ENCODE data around the gene EFCAB12.
"Not testable (repeated sequence)": the region's sequence is repeated elsewhere in the genome, so short reads cannot be mapped to it uniquely, and the experiment has no call there.

The EFCAB12 gene

DNA sequence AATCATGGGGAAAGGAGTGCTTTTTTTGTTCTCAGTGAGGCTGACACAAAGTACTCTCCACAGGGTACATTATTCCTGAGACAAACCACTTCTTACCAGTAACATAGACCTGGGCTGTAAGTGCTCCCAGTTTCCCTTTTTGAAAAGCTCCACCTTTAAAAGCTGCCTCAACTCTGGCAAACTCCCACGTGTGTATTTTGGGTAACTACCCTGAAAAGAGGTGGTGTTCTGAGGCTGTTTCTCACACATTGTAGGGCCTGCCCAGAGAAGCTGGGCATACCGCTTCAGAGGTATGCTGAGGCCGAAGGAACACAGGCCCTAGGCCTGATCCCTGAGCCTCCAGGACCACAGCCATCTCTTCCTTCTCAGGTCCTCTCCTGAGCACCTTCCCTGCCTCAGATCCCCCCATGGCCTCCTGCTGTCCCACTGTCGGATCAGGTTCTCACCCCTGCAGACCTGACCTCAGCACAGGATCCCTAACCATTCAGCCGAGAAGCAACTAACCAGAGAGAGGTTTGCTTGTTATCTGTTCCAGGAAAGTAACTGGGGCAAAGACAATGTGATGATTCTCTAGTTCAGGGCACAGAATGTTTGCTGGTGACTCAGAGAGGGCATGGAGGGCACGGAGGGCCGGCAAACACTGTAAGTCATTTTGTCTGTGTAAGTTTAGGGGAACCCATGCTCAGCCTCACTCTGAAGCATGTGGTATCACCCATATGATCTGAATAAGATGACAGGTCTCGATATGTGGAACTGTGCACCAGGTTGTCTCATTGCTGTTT is 36.1 kb downstream of the EFCAB12 start:
- H3K27me3 ChIP-seq (ENCODE audit: control insufficient read depth in 1 of 2, insufficient read depth in 1 of 2, low read length in 2 of 2); H3K4ac ChIP-seq (ENCODE audit: low read depth in 1 of 2, low read length in 2 of 2); H2AFZ ChIP-seq (ENCODE audit: low read depth, low read length); H4K91ac ChIP-seq (ENCODE audit: low read length); H3K9me3 ChIP-seq (ENCODE audit: control insufficient read depth, low read length); H2AK5ac ChIP-seq (ENCODE audit: low read length, severe bottlenecking); H3K4me3 ChIP-seq (ENCODE audit: insufficient read depth in 1 of 2, low read depth in 1 of 2, low read length in 2 of 2); H3K4me2 ChIP-seq (ENCODE audit: low read length, poor library complexity, severe bottlenecking); H3K23ac ChIP-seq (ENCODE audit: low read length in 2 of 2); H2BK5ac ChIP-seq (ENCODE audit: low read depth, low read length, poor library complexity, severe bottlenecking); DNase-seq; H3K9ac ChIP-seq (ENCODE audit: low read length); H4K8ac ChIP-seq (ENCODE audit: low read length); H3K18ac ChIP-seq (ENCODE audit: low read depth in 1 of 2, low read length in 2 of 2); H2BK120ac ChIP-seq (ENCODE audit: low read depth, low read length); H2BK12ac ChIP-seq (ENCODE audit: low read length in 2 of 2); H2BK15ac ChIP-seq (ENCODE audit: low read depth, poor library complexity, severe bottlenecking): not testable (repeated sequence)
- Histone ChIP-seq H3K27ac (ENCODE audit: low read length, poor library complexity, severe bottlenecking) (peak overlapping the region; percentile 26), H3K14ac (ENCODE audit: low read length in 2 of 2) (peak overlapping the region in 1 of 2 experiments; percentile 22), H3K4me1 (ENCODE audit: control insufficient read depth, insufficient read depth, low read depth, low read length) (peaks cover 23% of the 10 kb centered on the region), H3K36me3 (ENCODE audit: control insufficient read depth in 1 of 2, insufficient read depth in 2 of 2, low read depth in 1 of 2, low read length in 2 of 2) (peaks cover 46 to 57% of the 10 kb centered on the region in 2 experiments), H3K79me1 (replicated peaks; ENCODE audit: low read length, poor library complexity, severe bottlenecking) (peaks cover 13% of the 10 kb centered on the region)
- WGBS, result 84% methylated on average over 5 of the region's 8 CpGs

GRCh38 chr3:129391583-129391982 is 36.9 kb downstream of the EFCAB12 start:
- not testable (repeated sequence) for H2AFZ ChIP-seq (ENCODE audit: low read depth, low read length); DNase-seq; H3K27me3 ChIP-seq (ENCODE audit: control insufficient read depth in 1 of 2, insufficient read depth in 1 of 2, low read length in 2 of 2); H4K91ac ChIP-seq (ENCODE audit: low read length); H3K9ac ChIP-seq (ENCODE audit: low read length); H2BK120ac ChIP-seq (ENCODE audit: low read depth, low read length); H4K8ac ChIP-seq (ENCODE audit: low read length); H3K23ac ChIP-seq (ENCODE audit: low read length in 2 of 2); H3K4me2 ChIP-seq (ENCODE audit: low read length, poor library complexity, severe bottlenecking); H3K4me3 ChIP-seq (ENCODE audit: insufficient read depth in 1 of 2, low read depth in 1 of 2, low read length in 2 of 2); H3K14ac ChIP-seq (ENCODE audit: low read length in 2 of 2); H2BK12ac ChIP-seq (ENCODE audit: low read length in 2 of 2); H3K18ac ChIP-seq (ENCODE audit: low read depth in 1 of 2, low read length in 2 of 2); H3K4ac ChIP-seq (ENCODE audit: low read depth in 1 of 2, low read length in 2 of 2); H3K27ac ChIP-seq (ENCODE audit: low read length, poor library complexity, severe bottlenecking); H2BK5ac ChIP-seq (ENCODE audit: low read depth, low read length, poor library complexity, severe bottlenecking); H3K9me3 ChIP-seq (ENCODE audit: control insufficient read depth, low read length); H2BK15ac ChIP-seq (ENCODE audit: low read depth, poor library complexity, severe bottlenecking)
- Histone ChIP-seq H3K4me1 (ENCODE audit: control insufficient read depth, insufficient read depth, low read depth, low read length) (peaks cover 22% of the 10 kb centered on the region), H3K79me1 (replicated peaks; ENCODE audit: low read length, poor library complexity, severe bottlenecking) (peaks cover 16% of the 10 kb centered on the region), H2AK5ac (ENCODE audit: low read length, severe bottlenecking) (peak overlapping the region; percentile 84), H3K36me3 (ENCODE audit: control insufficient read depth in 1 of 2, insufficient read depth in 2 of 2, low read depth in 1 of 2, low read length in 2 of 2) (peaks cover 51 to 57% of the 10 kb centered on the region in 2 experiments)
- 100% methylated on average over 3 of the region's 4 CpGs for WGBS

DNA sequence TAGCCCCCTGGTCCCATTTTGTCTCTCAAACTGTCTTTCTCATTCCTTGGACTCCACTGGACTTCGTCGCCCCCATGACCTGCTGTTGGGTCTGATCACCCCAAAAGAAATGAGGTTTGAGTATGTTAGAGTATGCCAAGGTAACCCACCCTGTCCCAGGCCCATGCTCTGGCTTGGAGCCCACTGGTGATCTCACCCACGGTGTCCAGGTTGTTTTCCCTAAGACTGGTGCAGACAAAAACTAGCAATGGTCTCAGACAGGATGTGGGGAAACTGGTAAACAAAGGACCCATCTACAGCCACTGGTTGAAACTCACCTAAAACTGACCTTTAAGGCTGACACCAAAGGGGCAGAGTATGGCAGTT is 38.9 kb downstream of the EFCAB12 start:
- no peaks in the 10 kb centered on the region for H3K27me3 ChIP-seq (ENCODE audit: control insufficient read depth in 1 of 2, insufficient read depth in 1 of 2, low read length in 2 of 2)
- H3K9me3 ChIP-seq (ENCODE audit: control insufficient read depth, low read length), result no peaks in the 10 kb centered on the region
- no peak overlapping the region for H3K4me3 ChIP-seq (ENCODE audit: insufficient read depth in 1 of 2, low read depth in 1 of 2, low read length in 2 of 2)
- peak overlapping the region; percentile 61 to 72 for H2BK12ac ChIP-seq (ENCODE audit: low read length in 2 of 2)
- H2AFZ ChIP-seq (ENCODE audit: low read depth, low read length), result no peak overlapping the region
- DNase-seq, result peak; percentile 10
- H3K79me1 ChIP-seq (replicated peaks; ENCODE audit: low read length, poor library complexity, severe bottlenecking), result peaks cover 20% of the 10 kb centered on the region
- peaks cover 18% of the 10 kb centered on the region for H3K4me1 ChIP-seq (ENCODE audit: control insufficient read depth, insufficient read depth, low read depth, low read length)
- H2BK5ac ChIP-seq (ENCODE audit: low read depth, low read length, poor library complexity, severe bottlenecking), result no peak overlapping the region
- H2BK120ac ChIP-seq (ENCODE audit: low read depth, low read length), result no peak overlapping the region
- peak overlapping the region; percentile 62 for H3K9ac ChIP-seq (ENCODE audit: low read length)
- no peak overlapping the region for H3K4me2 ChIP-seq (ENCODE audit: low read length, poor library complexity, severe bottlenecking)
- no peak overlapping the region for H4K8ac ChIP-seq (ENCODE audit: low read length)
- 58% methylated on average over 3 of the region's 3 CpGs for WGBS
- H3K23ac ChIP-seq (ENCODE audit: low read length in 2 of 2), result no peak overlapping the region
- peak overlapping the region in 1 of 2 experiments; percentile 80 for H3K18ac ChIP-seq (ENCODE audit: low read depth in 1 of 2, low read length in 2 of 2)
- peak overlapping the region in 1 of 2 experiments; percentile 4 for H3K14ac ChIP-seq (ENCODE audit: low read length in 2 of 2)
- peak overlapping the region; percentile 89 for H3K27ac ChIP-seq (ENCODE audit: low read length, poor library complexity, severe bottlenecking)
- peak overlapping the region; percentile 72 for H2AK5ac ChIP-seq (ENCODE audit: low read length, severe bottlenecking)
- peak overlapping the region in 1 of 2 experiments; percentile 5 for H3K4ac ChIP-seq (ENCODE audit: low read depth in 1 of 2, low read length in 2 of 2)
- H2BK15ac ChIP-seq (ENCODE audit: low read depth, poor library complexity, severe bottlenecking), result no peak overlapping the region
- H3K36me3 ChIP-seq (ENCODE audit: control insufficient read depth in 1 of 2, insufficient read depth in 2 of 2, low read depth in 1 of 2, low read length in 2 of 2), result peaks cover 43% of the 10 kb centered on the region in 2 experiments
- H4K91ac ChIP-seq (ENCODE audit: low read length), result no peak overlapping the region

DNA sequence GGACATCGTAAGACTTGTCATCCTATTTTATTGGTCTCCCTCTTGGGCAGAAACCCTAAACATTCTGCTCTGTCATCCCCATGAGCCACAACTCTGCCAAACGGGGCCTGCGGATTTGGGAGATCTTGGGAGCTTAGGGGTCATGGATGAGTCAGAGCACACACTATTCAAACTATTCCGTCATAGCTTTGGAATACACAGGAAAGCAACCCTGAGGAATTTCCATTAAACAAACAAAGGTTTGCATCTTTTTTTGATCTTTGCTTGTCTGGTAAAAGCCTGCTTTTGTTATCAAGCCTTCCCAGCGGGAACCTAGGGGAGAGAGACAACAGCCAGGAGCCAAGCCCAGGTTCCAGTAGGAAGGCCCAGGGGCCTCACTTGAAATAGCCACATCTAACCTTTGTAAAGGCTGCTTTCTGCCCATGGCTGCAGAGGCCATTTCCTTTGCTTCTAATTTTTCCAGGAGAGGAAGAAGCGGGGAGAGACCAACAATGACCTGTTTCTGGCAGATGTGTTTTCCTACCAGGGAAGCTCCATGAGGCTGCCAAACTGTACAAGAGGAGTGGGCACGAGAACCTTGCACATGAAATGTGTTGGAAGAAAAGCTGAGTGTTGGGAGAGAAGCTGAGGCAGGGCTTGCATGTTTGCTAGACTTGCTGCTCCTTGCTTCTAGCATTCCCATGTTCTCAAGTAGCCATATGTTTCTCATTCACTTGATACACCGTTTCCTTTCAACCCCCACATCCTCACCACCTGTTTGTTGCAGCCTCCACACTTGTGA is 39.5 kb downstream of the EFCAB12 start:
- H3K18ac ChIP-seq (ENCODE audit: low read depth in 1 of 2, low read length in 2 of 2), result peak overlapping the region; percentile 19 to 80
- WGBS, result 17% methylated on average over 7 of the region's 8 CpGs

More for the DNA sequence above, 39.5 kb downstream of the EFCAB12 start:
- Histone ChIP-seq H3K9ac (ENCODE audit: low read length) (peak overlapping the region; percentile 78), H3K36me3 (ENCODE audit: control insufficient read depth in 1 of 2, insufficient read depth in 2 of 2, low read depth in 1 of 2, low read length in 2 of 2) (peaks cover 37 to 43% of the 10 kb centered on the region in 2 experiments), H3K27ac (ENCODE audit: low read length, poor library complexity, severe bottlenecking) (peak overlapping the region; percentile 89), H2BK12ac (ENCODE audit: low read length in 2 of 2) (peak overlapping the region; percentile 61 to 68), H3K79me1 (replicated peaks; ENCODE audit: low read length, poor library complexity, severe bottlenecking) (peaks cover 20% of the 10 kb centered on the region), H4K91ac (ENCODE audit: low read length) (peak overlapping the region; percentile 45), H3K14ac (ENCODE audit: low read length in 2 of 2) (peak overlapping the region in 1 of 2 experiments; percentile 4), H2AK5ac (ENCODE audit: low read length, severe bottlenecking) (peak overlapping the region; percentile 72), H4K8ac (ENCODE audit: low read length) (peak overlapping the region; percentile 40), H3K4me1 (ENCODE audit: control insufficient read depth, insufficient read depth, low read depth, low read length) (peaks cover 16% of the 10 kb centered on the region), H3K4ac (ENCODE audit: low read depth in 1 of 2, low read length in 2 of 2) (peak overlapping the region in 1 of 2 experiments; percentile 5)
- DNase-seq, result peak; percentile 81
- not testable (repeated sequence) for H2BK5ac ChIP-seq (ENCODE audit: low read depth, low read length, poor library complexity, severe bottlenecking); H2AFZ ChIP-seq (ENCODE audit: low read depth, low read length); H2BK120ac ChIP-seq (ENCODE audit: low read depth, low read length); H3K23ac ChIP-seq (ENCODE audit: low read length in 2 of 2); H3K4me2 ChIP-seq (ENCODE audit: low read length, poor library complexity, severe bottlenecking); H3K27me3 ChIP-seq (ENCODE audit: control insufficient read depth in 1 of 2, insufficient read depth in 1 of 2, low read length in 2 of 2); H3K4me3 ChIP-seq (ENCODE audit: insufficient read depth in 1 of 2, low read depth in 1 of 2, low read length in 2 of 2); H2BK15ac ChIP-seq (ENCODE audit: low read depth, poor library complexity, severe bottlenecking); H3K9me3 ChIP-seq (ENCODE audit: control insufficient read depth, low read length)
